ENCODE results near the gene TMEM139.

The TMEM139 gene

GRCh38 chr7:143280566-143280965, 4.2 kb upstream of the TMEM139 start:
- no peaks in the 10 kb centered on the region for H3K79me2 ChIP-seq (ENCODE audit: insufficient read depth, low read depth)
- no peak overlapping the region for H2AFZ ChIP-seq (ENCODE audit: low read depth)
- no peak for TF ChIP-seq CTCF (conservative IDR thresholded peaks at IDR 0.05; ENCODE audit: low read depth, low read length)
- H3K27ac ChIP-seq: no peak overlapping the region
- H3K4me1 ChIP-seq (ENCODE audit: low read depth, poor library complexity, severe bottlenecking): no peaks in the 10 kb centered on the region
- no peaks in the 10 kb centered on the region for H4K20me1 ChIP-seq (ENCODE audit: insufficient read depth)
- no peaks in the 10 kb centered on the region for H3K36me3 ChIP-seq (ENCODE audit: insufficient read depth)
- no peak overlapping the region for H3K9ac ChIP-seq
- no peaks in the 10 kb centered on the region for H3K27me3 ChIP-seq (ENCODE audit: insufficient read depth, low read depth)
- H3K4me2 ChIP-seq: no peak overlapping the region
- no peak overlapping the region for H3K4me3 ChIP-seq (IDR thresholded peaks at IDR 0.05; ENCODE audit: insufficient read depth, low read depth, low read length)

GRCh38 chr7:143281529-143281928, 3.2 kb upstream of the TMEM139 start:
- Histone ChIP-seq H3K27me3 (ENCODE audit: insufficient read depth, low read depth) (no peaks in the 10 kb centered on the region), H3K36me3 (ENCODE audit: insufficient read depth) (no peaks in the 10 kb centered on the region), H3K9ac (no peak overlapping the region), H2AFZ (ENCODE audit: low read depth) (no peak overlapping the region), H3K4me3 (IDR thresholded peaks at IDR 0.05; ENCODE audit: insufficient read depth, low read depth, low read length) (no peak overlapping the region), H3K4me1 (ENCODE audit: low read depth, poor library complexity, severe bottlenecking) (no peaks in the 10 kb centered on the region), H3K4me2 (no peak overlapping the region), H3K79me2 (ENCODE audit: insufficient read depth, low read depth) (no peaks in the 10 kb centered on the region), H4K20me1 (ENCODE audit: insufficient read depth) (no peaks in the 10 kb centered on the region; the same call in 1 of the 2 replicates), H3K27ac (no peak overlapping the region)
- no peak for TF ChIP-seq CTCF (conservative IDR thresholded peaks at IDR 0.05; ENCODE audit: low read depth, low read length)

GRCh38 chr7:143282124-143282523, 2.6 kb upstream of the TMEM139 start:
- TF ChIP-seq CTCF (conservative IDR thresholded peaks at IDR 0.05; ENCODE audit: low read depth, low read length): no peak
- H3K4me1 ChIP-seq (ENCODE audit: low read depth, poor library complexity, severe bottlenecking): no peaks in the 10 kb centered on the region

DNA sequence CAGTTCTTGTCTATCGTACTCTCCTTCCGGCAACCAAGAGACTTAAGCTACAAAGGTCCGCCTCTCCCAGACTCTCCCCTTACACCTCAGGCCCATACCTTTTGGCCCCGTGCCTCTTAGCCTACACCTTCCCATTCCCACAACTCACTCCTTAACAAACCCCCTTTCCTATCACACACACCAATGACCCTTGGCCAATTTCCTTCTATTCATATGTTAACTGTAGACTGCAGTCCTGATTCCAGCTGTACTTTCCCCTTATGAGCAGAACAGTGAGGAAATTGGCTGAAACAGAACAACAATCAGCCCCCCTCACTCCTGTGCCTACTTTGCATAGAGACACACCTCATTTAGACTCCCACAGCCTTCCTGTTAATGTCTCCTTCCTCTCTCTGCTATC, 1.4 kb upstream of the TMEM139 start:
- no peak overlapping the region for H3K4me3 ChIP-seq (IDR thresholded peaks at IDR 0.05; ENCODE audit: insufficient read depth, low read depth, low read length)
- no peak for TF ChIP-seq CTCF (conservative IDR thresholded peaks at IDR 0.05; ENCODE audit: low read depth, low read length)
- H3K9ac ChIP-seq: no peak overlapping the region
- H3K27me3 ChIP-seq (ENCODE audit: insufficient read depth, low read depth): no peaks in the 10 kb centered on the region
- H2AFZ ChIP-seq (ENCODE audit: low read depth): no peak overlapping the region
- no peaks in the 10 kb centered on the region; the same call in 1 of the 2 replicates for H4K20me1 ChIP-seq (ENCODE audit: insufficient read depth)
- H3K4me1 ChIP-seq (ENCODE audit: low read depth, poor library complexity, severe bottlenecking): peaks cover 7% of the 10 kb centered on the region
- H3K4me2 ChIP-seq: no peak overlapping the region
- no peaks in the 10 kb centered on the region for H3K36me3 ChIP-seq (ENCODE audit: insufficient read depth)
- H3K79me2 ChIP-seq (ENCODE audit: insufficient read depth, low read depth): peaks cover under 1% of the 10 kb centered on the region; the same call in 1 of the 2 replicates
- H3K27ac ChIP-seq: no peak overlapping the region

More at GRCh38 chr7:143282124-143282523, 2.6 kb upstream of the TMEM139 start:
- Histone ChIP-seq H3K4me2 (no peak overlapping the region), H3K4me3 (IDR thresholded peaks at IDR 0.05; ENCODE audit: insufficient read depth, low read depth, low read length) (no peak overlapping the region), H2AFZ (ENCODE audit: low read depth) (no peak overlapping the region), H3K36me3 (ENCODE audit: insufficient read depth) (no peaks in the 10 kb centered on the region), H3K79me2 (ENCODE audit: insufficient read depth, low read depth) (no peaks in the 10 kb centered on the region), H4K20me1 (ENCODE audit: insufficient read depth) (no peaks in the 10 kb centered on the region; the same call in 1 of the 2 replicates), H3K27ac (no peak overlapping the region), H3K27me3 (ENCODE audit: insufficient read depth, low read depth) (no peaks in the 10 kb centered on the region), H3K9ac (no peak overlapping the region)

Measured in KMS-11 (cell line).